BE2C (cell line): ENCODE results near the gene CBLN3.

Source experiments
- DNase-seq: peaks from one replicate; pipeline ENCODE4 v3.0.0-alpha.2; 2020
- H3K27me3 ChIP-seq: fragments of 250-450 bp; sonication (Bioruptor Pico); 2 replicates; pipeline ENCODE4 v1.5.1; 2020; ENCODE audit warnings: mild to moderate bottlenecking
- H3K36me3 ChIP-seq: fragments of 250-450 bp; sonication (Bioruptor Pico); 2 replicates; pipeline ENCODE4 v1.5.1; 2020; ENCODE audit warnings: mild to moderate bottlenecking
- H3K4me1 ChIP-seq: fragments of 250-450 bp; sonication (Bioruptor Pico); 2 replicates; pipeline ENCODE4 v1.5.1; 2020
- H3K4me3 ChIP-seq: 2 replicates; pipeline ENCODE4 v1.5.1; 2011; ENCODE audit warnings: low read depth, low read length
- H3K9me3 ChIP-seq: fragments of 250-450 bp; sonication (Bioruptor Pico); 2 replicates; pipeline ENCODE4 v1.5.1; 2020
- TF ChIP-seq, protein P1 (sequence below): IDR thresholded peaks from 2 replicates; pipeline ENCODE4 v1.5.1; 2012; ENCODE audit warnings: mild to moderate bottlenecking, low read depth, low read length

CBLN3 gene

DNA sequence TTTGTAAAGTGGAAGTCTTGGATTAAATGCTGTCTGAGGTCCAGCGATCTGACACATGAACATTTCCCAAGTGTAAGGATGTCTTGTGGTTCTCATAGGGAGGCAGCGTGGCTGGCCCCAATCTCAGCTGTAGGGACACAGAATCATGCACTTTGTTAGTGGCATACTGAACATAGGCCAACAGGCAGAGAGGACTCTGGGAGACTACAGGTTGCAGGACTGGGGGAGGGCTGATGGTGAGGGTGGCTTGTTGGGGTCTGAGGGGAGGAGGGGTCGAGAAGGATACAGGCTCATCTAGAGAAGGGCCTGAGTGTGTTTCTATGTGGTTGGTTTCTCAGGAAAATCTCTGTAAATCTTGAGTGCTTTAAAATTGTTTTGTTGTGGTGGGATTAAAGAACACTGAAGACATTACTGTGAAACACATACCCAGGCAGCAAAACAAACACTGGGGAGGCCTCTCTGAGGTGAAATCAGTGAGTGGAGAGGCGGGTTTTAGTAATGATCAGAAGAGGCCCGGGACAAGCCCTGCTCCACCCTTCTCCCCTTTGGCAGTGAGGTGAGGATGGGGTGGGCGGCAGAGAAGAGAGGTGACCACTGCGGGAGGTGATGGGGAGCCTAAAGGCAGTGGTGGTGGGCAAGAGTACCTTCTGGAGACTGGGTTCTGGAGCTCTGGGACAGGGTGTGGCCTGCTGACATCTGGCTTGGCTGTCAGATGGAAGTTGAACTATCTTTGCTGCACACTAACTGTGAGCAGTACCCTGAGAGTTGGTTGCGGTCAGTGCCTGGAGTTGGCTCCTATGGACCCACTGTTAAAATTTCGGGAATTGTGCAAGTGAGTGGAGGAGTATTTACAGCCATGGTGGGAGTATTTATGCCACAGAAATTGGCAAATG lies 27.4 kb downstream of the CBLN3 start:
- Histone ChIP-seq H3K4me3 (no peak overlapping the region), H3K9me3 (no peaks in the 10 kb centered on the region), H3K4me1 (peaks cover 3% of the 10 kb centered on the region; the same call in 1 of the 2 replicates), H3K27me3 (no peaks in the 10 kb centered on the region), H3K36me3 (no peaks in the 10 kb centered on the region)
- TF ChIP-seq, protein P1, sequence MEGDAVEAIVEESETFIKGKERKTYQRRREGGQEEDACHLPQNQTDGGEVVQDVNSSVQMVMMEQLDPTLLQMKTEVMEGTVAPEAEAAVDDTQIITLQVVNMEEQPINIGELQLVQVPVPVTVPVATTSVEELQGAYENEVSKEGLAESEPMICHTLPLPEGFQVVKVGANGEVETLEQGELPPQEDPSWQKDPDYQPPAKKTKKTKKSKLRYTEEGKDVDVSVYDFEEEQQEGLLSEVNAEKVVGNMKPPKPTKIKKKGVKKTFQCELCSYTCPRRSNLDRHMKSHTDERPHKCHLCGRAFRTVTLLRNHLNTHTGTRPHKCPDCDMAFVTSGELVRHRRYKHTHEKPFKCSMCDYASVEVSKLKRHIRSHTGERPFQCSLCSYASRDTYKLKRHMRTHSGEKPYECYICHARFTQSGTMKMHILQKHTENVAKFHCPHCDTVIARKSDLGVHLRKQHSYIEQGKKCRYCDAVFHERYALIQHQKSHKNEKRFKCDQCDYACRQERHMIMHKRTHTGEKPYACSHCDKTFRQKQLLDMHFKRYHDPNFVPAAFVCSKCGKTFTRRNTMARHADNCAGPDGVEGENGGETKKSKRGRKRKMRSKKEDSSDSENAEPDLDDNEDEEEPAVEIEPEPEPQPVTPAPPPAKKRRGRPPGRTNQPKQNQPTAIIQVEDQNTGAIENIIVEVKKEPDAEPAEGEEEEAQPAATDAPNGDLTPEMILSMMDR, result no peak
- DNase-seq, result no peak

DNA sequence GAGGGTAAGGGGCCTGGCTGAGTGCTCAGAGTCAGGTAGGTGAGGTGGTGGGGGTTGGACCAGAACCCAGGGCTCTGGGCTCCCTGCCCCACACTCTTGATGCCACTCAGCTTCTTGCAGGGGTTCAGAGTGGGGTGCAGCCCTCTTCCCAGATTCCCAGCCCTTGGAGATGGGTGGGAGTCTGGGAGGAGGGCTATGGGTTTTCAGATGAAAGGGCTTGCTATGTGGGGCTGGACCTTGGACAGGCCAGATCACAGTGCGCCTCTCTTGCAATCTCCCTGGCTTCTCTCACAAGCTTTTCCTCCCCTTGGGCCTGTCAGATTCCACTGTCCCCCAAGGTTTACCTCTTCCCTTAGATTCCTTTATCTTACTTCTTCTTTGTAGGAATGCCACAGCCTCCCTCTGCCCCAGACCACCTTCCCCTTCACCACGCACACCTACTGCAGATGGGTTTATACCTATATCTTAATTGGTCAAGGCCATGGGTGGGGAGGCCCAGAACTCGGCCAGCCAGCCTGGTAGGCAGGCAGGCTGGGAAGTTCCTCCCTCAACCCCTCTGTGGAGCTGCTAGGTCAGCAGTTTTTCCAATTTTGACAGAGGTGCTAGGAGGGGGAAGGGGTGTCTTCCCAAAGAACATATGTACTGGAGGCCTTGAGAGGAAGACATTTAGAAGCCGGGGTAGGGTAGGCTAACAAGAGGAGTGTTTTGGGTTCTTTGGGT lies 29.3 kb downstream of the CBLN3 start:
- Histone ChIP-seq H3K9me3 (no peaks in the 10 kb centered on the region), H3K27me3 (no peaks in the 10 kb centered on the region), H3K4me3 (no peak overlapping the region), H3K4me1 (peaks cover 3% of the 10 kb centered on the region; the same call in 1 of the 2 replicates), H3K36me3 (no peaks in the 10 kb centered on the region)
- TF ChIP-seq, protein P1, result no peak
- no peak for DNase-seq

- no peak for DNase-seq
- peak overlapping the region; percentile 59 for H3K4me3 ChIP-seq
- TF ChIP-seq, protein P1, result no peak
- H3K27me3 ChIP-seq, result no peaks in the 10 kb centered on the region
- peaks cover 3% of the 10 kb centered on the region; the same call in 1 of the 2 replicates for H3K4me1 ChIP-seq
- no peaks in the 10 kb centered on the region for H3K9me3 ChIP-seq
- H3K36me3 ChIP-seq, result no peaks in the 10 kb centered on the region
These were observed 30.0 kb downstream of the CBLN3 start for GRCh38 chr14:24399447-24399822.

DNA sequence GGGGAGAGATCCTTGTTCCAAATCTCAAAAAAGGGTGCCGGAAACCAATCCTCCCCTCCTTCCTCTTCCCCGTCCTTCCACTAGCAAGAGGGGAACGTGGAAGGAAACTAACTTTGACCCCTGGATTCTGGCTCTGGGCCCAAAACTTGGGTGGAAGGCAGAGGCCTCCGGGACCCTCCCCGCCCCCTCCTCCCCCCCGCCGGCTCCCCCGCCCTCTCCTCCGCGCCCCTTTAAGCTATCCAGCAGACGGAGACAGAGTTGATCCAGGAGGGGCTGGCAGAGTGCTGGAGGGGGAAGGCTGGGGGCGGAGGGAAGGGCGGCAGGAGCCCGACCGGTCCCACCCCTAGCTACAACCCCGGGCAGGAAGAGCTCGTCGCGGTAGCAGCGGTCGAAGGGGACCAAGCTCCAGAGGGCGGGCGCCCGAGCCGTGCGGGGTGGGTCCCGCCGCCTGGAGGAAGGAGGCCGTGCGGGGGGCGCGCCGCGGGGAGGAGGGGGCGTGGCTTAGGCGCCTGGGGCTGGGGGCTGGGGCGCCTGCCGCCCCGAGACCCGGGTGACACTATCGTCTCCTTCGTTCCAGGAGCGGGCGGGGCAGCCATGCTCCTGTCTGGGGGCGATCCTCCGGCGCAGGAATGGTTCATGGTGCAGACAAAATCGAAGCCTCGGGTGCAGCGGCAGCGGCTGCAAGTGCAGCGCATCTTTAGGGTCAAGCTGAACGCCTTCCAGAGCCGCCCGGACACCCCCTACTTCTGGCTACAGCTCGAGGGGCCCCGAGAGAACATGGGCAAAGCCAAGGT lies 30.6 kb downstream of the CBLN3 start, which contains the start of gene NYNRIN:
Gene NYNRIN, plus strand, starts transcription at position 351 of the 794 bp plus-strand sequence. Its CDS starts 244 bp downstream, at position 595.
- peaks cover 3% of the 10 kb centered on the region; the same call in 1 of the 2 replicates for H3K4me1 ChIP-seq

DNA sequence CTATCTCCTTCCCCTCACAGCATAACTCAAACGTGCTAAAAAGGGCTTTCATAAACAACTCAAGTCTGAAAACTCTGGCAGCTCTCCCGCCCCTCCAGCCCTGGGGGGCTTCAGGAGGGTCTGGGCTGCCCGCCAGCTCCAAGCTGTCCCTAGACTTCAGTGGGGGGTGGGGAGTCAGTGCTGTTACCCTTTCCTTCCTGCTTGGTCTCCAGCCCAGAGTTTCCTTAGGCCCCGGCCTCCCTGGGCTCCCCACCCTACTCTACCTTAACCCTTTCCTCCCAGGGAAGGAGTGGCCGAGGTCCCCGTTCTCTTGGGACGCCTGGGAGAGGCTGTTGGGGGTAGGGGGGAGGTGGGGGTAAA lies 31.2 kb downstream of the CBLN3 start:
- TF ChIP-seq, protein P1, result no peak
- Histone ChIP-seq H3K27me3 (no peaks in the 10 kb centered on the region), H3K4me1 (peaks cover 3% of the 10 kb centered on the region; the same call in 1 of the 2 replicates), H3K9me3 (no peaks in the 10 kb centered on the region), H3K36me3 (no peaks in the 10 kb centered on the region), H3K4me3 (no peak overlapping the region)
- DNase-seq, result no peak

More for the DNA sequence above, 30.6 kb downstream of the CBLN3 start, which contains the start of gene NYNRIN:
- peak; percentile 67 for DNase-seq
- H3K4me3 ChIP-seq, result peak within 1 kb of the TSS; percentile 59
- no peaks in the 10 kb centered on the region for H3K27me3 ChIP-seq
- no peaks in the 10 kb centered on the region for H3K9me3 ChIP-seq
- H3K36me3 ChIP-seq, result no peaks in the 10 kb centered on the region
- TF ChIP-seq, protein P1, result no peak
